SIG-M5 (cell line): ENCODE data around the gene NDUFV3.
"Not testable (repeated sequence)": the region's sequence is repeated elsewhere in the genome, so short reads cannot be mapped to it uniquely, and the experiment has no call there.

Source experiments
- DNase-seq: peaks from one replicate; lab custom pipeline; 2025; lab: John Stamatoyannopoulos, UW

NDUFV3 gene

GRCh38 chr21:42857216-42857615, 35.9 kb upstream of the NDUFV3 start:
- DNase-seq: no peak

GRCh38 chr21:42858185-42858847, 34.8 kb upstream of the NDUFV3 start:
- DNase-seq: no peak

DNA sequence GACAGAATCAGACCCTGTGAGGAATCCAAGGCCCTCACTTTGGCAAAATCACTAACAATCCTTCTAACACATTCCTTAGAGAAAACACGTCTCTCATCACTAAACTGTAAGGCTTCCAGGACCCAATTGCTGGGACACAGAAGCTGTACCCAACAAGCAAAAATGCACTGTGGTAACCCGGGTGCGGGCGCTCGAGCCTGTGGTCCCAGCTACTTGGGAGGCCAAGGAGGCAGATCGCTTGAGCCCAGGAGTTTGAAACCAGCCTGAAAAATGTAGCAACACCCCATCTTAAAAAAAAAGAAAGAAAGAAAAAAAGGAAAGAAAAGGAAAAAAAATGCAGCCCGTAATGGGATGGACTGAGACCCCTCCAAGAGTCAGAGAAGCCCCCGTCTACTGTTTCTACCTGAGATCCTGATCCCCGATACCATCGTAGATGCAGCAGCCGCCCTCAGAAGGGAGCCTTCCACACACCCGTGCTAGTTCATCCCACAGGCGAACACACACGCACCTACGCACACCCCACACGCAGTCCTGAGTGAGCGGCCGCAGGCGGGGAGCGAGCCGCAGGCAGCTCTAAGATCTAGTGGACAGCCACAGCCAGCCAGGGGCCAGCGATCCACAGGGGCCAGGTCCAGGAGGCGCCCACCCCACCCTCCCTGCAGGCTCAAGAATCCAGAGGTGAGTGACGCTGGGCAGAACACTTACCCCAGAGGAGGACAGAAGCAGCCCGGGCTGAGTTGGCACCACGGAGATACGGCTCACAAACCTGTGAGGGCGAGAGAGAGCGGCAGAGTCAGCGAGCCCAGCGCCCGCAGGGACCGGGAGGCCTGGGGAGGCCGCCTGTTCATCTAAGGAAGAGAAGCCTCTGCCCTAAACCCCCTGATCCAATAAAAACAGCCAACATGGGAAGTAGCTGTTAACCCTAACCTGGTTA, 33.9 kb upstream of the NDUFV3 start:
- no peak for DNase-seq

GRCh38 chr21:42859891-42860230, 33.2 kb upstream of the NDUFV3 start:
- no peak for DNase-seq

- no peak for DNase-seq
These were observed 32.8 kb upstream of the NDUFV3 start for GRCh38 chr21:42860345-42860744.

- DNase-seq: no peak
These were observed 31.7 kb upstream of the NDUFV3 start for GRCh38 chr21:42861311-42861847.

GRCh38 chr21:42861848-42862400, 31.2 kb upstream of the NDUFV3 start:
- no peak for DNase-seq

GRCh38 chr21:42862774-42863503, 30.2 kb upstream of the NDUFV3 start:
- no peak for DNase-seq

- DNase-seq: no peak
These were observed 29.6 kb upstream of the NDUFV3 start for GRCh38 chr21:42863504-42863870.

DNA sequence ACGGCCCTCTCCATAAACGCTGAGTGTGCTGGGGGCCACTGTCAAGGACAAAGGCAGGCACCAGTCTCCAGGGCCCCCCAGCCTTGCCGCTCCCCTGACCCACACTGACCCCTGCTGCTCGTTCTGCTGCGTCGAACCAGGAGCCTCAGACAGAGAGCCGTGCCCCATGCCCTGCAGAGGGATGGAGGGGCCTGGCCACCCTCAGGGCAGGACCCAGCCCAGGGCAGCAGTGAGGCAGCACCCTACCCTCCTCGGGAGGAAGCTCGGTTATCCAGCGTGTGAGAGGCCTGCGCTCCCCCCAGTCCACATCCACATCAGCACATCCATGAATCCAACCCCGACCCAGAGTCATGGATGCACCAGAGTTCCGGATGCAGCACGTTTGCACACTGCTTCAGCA, 28.8 kb upstream of the NDUFV3 start:
- DNase-seq: no peak

DNA sequence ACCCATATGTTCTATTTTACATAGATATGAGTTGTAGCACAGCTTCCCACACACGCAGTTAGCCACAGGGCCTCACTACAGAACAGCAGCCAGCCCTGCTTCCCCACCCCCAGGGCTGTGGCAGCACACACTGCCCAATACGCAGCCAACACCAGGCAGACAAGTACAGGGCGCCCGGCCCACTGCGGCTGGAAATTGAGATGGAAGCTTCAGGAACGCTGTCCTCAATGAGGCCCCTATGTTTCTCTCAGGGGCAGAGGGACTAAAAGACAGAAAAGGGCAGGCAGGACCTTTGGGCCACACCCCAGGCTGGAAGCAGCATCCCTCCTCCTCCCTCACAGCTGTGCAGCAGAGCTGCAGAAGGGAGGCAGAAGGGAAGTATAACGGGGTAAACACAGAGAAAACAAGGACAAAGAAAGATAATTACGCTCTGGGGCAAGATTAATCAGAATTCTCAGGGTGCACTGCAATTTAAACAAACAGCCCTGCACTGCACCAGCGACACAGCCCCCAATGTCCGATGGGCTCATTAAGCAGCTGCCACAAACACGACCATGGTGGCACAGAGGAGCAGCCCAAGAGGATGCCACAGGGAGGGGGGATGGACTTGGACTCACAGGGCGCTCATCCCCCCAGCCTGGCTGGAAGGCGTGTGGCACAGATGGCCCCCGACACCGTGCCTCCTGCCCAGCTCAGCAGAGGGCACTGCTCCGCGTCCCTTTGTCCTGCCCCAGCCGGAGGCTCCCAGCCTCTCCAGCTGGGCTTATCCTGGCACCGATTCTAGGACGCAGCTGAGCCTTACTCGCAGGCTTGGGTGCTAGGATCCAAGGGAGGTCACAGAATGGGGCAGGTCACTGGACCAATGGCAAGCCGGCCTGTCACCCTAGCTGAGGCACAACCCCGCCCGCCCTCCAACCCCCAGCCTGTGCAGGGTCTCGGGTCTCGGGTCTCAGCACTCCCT, 28.0 kb upstream of the NDUFV3 start:
- DNase-seq: no peak

- DNase-seq: no peak
These were observed 27.3 kb upstream of the NDUFV3 start for GRCh38 chr21:42865776-42866160.

- DNase-seq: no peak
These were observed 24.9 kb upstream of the NDUFV3 start for GRCh38 chr21:42868196-42868595.

- DNase-seq: no peak
These were observed 20.0 kb upstream of the NDUFV3 start for GRCh38 chr21:42873096-42873495.

GRCh38 chr21:42875811-42876210, 17.3 kb upstream of the NDUFV3 start:
- DNase-seq: not testable (repeated sequence)

GRCh38 chr21:42878678-42878992, 14.5 kb upstream of the NDUFV3 start:
- DNase-seq: no peak

DNA sequence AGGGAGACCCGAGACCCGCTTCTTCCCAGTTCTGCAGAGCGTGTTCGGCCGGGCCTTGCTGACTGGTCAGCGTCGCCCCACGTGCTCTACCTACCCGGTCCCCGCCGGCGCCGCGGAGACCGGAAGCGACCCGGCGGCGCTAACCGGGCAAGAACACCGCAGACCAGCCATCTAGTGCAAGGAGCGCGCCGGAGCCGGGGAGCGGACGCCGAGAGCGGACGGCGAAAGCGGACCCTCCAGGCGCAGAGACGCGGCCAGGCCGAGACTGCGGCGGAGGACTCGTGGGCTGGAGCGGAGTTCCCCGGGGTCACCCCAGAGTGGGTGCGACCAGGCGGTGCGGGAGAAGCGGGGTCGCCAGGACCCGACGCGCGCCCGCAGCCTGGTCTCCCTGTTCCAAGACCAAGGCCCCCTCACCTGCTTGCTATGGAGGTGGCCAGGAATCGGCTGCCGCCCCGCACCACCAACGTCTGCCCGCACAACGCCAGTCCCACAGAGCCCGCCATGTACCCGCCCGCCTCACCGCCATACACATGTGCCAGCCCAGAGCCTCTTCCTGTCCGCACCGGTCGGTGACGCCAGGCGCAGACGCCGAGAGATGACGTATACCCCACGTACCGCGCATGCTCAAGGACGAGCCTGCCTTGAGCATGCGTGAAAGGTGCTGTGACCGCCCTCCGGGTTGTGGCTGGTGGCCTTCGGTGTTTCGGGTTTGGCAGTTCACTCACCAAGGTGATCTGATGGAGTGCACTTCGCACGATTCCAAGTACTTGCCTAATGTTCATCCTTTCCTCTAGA, 13.9 kb upstream of the NDUFV3 start, which contains the start of gene WDR4:
WDR4 (minus strand) TSS at position 547 of the 795 bp plus-strand sequence; CDS start at position 503, 44 bp downstream.
- DNase-seq: peak; percentile 62

DNA sequence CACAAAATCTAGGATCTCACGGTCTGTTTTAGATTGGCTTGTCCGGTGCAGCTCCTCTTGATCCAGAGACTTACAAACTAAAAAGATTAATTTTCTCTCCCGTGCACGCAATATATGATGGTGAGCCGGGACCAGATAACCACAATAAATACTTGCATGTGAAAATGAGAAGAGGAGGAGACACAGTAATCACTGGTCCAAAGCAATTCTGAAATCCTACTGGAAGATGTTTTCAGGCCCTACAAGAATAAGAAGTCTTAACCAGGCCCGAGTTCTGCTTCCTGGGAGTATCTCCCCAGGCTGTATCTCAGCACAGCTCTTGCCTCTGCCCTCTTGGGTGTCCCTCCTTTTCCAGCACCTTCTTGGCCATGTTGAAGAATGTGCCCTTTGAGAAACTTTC, 12.8 kb upstream of the NDUFV3 start:
- DNase-seq: no peak

DNA sequence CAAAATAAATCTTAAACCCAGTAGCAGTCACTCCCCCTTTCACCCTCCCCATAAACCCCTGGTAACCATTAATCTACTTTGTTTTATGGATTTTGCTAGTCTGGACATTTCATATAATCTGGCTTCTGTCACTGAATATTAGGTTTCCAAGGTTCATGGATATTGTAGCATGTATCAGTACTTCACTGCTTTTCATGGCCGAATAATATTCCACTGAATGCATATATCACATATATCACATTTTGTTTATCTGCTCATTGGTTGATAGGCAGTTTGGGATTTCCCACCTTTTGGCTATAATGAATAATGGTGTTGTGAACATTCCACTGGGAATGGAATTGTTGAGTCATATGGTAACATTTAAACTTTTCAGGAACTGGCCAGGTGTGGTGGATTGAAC, 9.2 kb upstream of the NDUFV3 start:
- no peak for DNase-seq

GRCh38 chr21:42887326-42887725, 5.8 kb upstream of the NDUFV3 start:
- no peak for DNase-seq
